Measurements from ENCODE around the gene RFT1.

Gene RFT1

GRCh38 chr3:53170325-53171063 is 40.3 kb upstream of the RFT1 start:
- ChIA-PET CTCF (interaction anchor here (1.7 kb wide), 1 partner anchor 56 kb away, joined by 4 read pairs; no protein-coding TSS in a partner anchor), POLR2A (interaction anchor here (0.7 kb wide), 1 partner anchor 31 kb away, joined by 3 read pairs; no protein-coding TSS in a partner anchor)
- Histone ChIP-seq H3K36me3 (ENCODE audit: control insufficient read depth in 2 of 2, insufficient read depth in 1 of 2, low read length in 2 of 2) (peaks cover 0 to 14% of the 10 kb centered on the region in 2 experiments; a peak in 2 of 3 replicates), H3K9me3 (ENCODE audit: control insufficient read depth, insufficient read depth, low read depth, low read length) (no peaks in the 10 kb centered on the region), H3K27ac (ENCODE audit: extremely low read depth, low read depth, low read length) (no peak overlapping the region), H3K4me1 (ENCODE audit: control insufficient read depth, insufficient read depth, low read length) (no peaks in the 10 kb centered on the region), H3K4me3 (ENCODE audit: low read depth, low read length) (no peak overlapping the region)
- no peak for TF ChIP-seq ZNF37A (tag by site-specific recombination; IDR thresholded peaks at IDR 0.05)
- no peak for TF ChIP-seq ZSCAN18 (tag by site-specific recombination; IDR thresholded peaks at IDR 0.05)
- no peak for TF ChIP-seq ZNF23 (tag by site-specific recombination; IDR thresholded peaks at IDR 0.05; ENCODE audit: borderline replicate concordance)
- no peak for TF ChIP-seq PRDM6 (tag by site-specific recombination; IDR thresholded peaks at IDR 0.05)
- no peak for TF ChIP-seq PRDM4 (tag by site-specific recombination; IDR thresholded peaks at IDR 0.05)
- peak; percentile 43; the same call in 1 of the 2 replicates for TF ChIP-seq EGR2 (tag by site-specific recombination; IDR thresholded peaks at IDR 0.05; ENCODE audit: low read depth)
- no peak for TF ChIP-seq MEIS1 (CRISPR knock-in tag; IDR thresholded peaks at IDR 0.05; ENCODE audit: borderline replicate concordance)
- TF ChIP-seq ZNF184 (tag by site-specific recombination; IDR thresholded peaks at IDR 0.05): no peak
- peak; percentile 67 for TF ChIP-seq ZNF335 (tag by site-specific recombination; conservative IDR thresholded peaks at IDR 0.05)
- no peak for TF ChIP-seq ZFHX2 (tag by site-specific recombination; conservative IDR thresholded peaks at IDR 0.05)
- TF ChIP-seq GLI2 (tag by site-specific recombination; IDR thresholded peaks at IDR 0.05; ENCODE audit: borderline replicate concordance, low read depth): no peak
- TF ChIP-seq ZNF785 (tag by site-specific recombination; IDR thresholded peaks at IDR 0.05): no peak
- TF ChIP-seq ZNF624 (tag by site-specific recombination; IDR thresholded peaks at IDR 0.05): no peak
- TF ChIP-seq RBAK (tag by site-specific recombination; IDR thresholded peaks at IDR 0.05): no peak
- TF ChIP-seq ZNF148 (tag by site-specific recombination; IDR thresholded peaks at IDR 0.05; ENCODE audit: borderline replicate concordance): no peak
- 0 out of 2 replicates have a peak, but pooled peaks have one; percentile 26 for TF ChIP-seq ZNF692 (tag by site-specific recombination; IDR thresholded peaks at IDR 0.05)
- no peak for TF ChIP-seq ZNF132 (tag by site-specific recombination; IDR thresholded peaks at IDR 0.05; ENCODE audit: borderline replicate concordance)
- TF ChIP-seq KLF9 (tag by site-specific recombination; IDR thresholded peaks at IDR 0.05; ENCODE audit: low read depth): no peak
- no peak for TF ChIP-seq KLF16 (tag by site-specific recombination; IDR thresholded peaks at IDR 0.05)
- no peak for TF ChIP-seq ZNF776 (tag by site-specific recombination; IDR thresholded peaks at IDR 0.05; ENCODE audit: borderline replicate concordance)
- no peak for TF ChIP-seq BCL11B (tag by site-specific recombination; IDR thresholded peaks at IDR 0.05; ENCODE audit: low read depth)
- no peak for TF ChIP-seq ZNF658 (tag by site-specific recombination; IDR thresholded peaks at IDR 0.05)
- no peak for TF ChIP-seq GLIS1 (tag by site-specific recombination; IDR thresholded peaks at IDR 0.05)
- peak; percentile 44; the same call in 1 of the 2 replicates for TF ChIP-seq ZFP69B (tag by site-specific recombination; IDR thresholded peaks at IDR 0.05)
- TF ChIP-seq MZF1 (tag by site-specific recombination; IDR thresholded peaks at IDR 0.05; ENCODE audit: borderline replicate concordance): no peak
- no peak for TF ChIP-seq OVOL3 (tag by site-specific recombination; IDR thresholded peaks at IDR 0.05)
- TF ChIP-seq ZNF121 (tag by site-specific recombination; IDR thresholded peaks at IDR 0.05): no peak
- no peak for TF ChIP-seq ZNF768 (tag by site-specific recombination; IDR thresholded peaks at IDR 0.05)
